GM12878 (cell line): Measurements from ENCODE around the gene CDH1. TPM values are rescaled to one million over a fixed set of nuclear protein-coding genes. Genes with fewer than 3 reads are reported as not detected.

Experiments
- BACH1 ChIP-seq: fragments of 450-650 bp; IDR thresholded peaks from 2 replicates; pipeline ENCODE4 v1.6.1; 2017; ENCODE audit warnings: mild to moderate bottlenecking, borderline replicate concordance
- BHLHE40 ChIP-seq, 2 experiments: fragments of 450-650 bp in 1 of 2; IDR thresholded peaks; 2 replicates each; pipeline ENCODE4 v1.6.1; 2011 to 2017; ENCODE audit warnings: low read depth in 2 of 2, borderline replicate concordance in 1 of 2, improper control_type of control experiment in 1 of 2, low read length in 1 of 2, mild to moderate bottlenecking in 1 of 2
- BMI1 ChIP-seq: fragments of 450-650 bp; IDR thresholded peaks from 2 replicates; pipeline ENCODE4 v1.6.1; 2016; ENCODE audit warnings: mild to moderate bottlenecking, moderate library complexity, borderline replicate concordance
- CBX5 ChIP-seq: sonication (generic); IDR thresholded peaks from 2 replicates; pipeline ENCODE4 v1.6.1; 2016; ENCODE audit warnings: low read depth, moderate library complexity, mild to moderate bottlenecking, inconsistent platforms
- CHD1 ChIP-seq: IDR thresholded peaks from 2 replicates; pipeline ENCODE4 v1.6.1; 2012; ENCODE audit warnings: low read depth, low read length, improper control_type of control experiment
- DPF2 ChIP-seq: fragments of 450-650 bp; IDR thresholded peaks from 2 replicates; pipeline ENCODE4 v1.6.1; 2017; ENCODE audit warnings: mild to moderate bottlenecking
- ESRRA ChIP-seq: IDR thresholded peaks from 2 replicates; pipeline ENCODE4 v1.6.1; 2012; ENCODE audit warnings: mild to moderate bottlenecking, low read length, improper control_type of control experiment
- KDM1A ChIP-seq: fragments of 200-600 bp; sonication (generic); IDR thresholded peaks from 2 replicates; pipeline ENCODE4 v1.6.1; 2016; ENCODE audit warnings: borderline replicate concordance
- NR2F1 ChIP-seq: fragments of 450-650 bp; conservative IDR thresholded peaks from 2 replicates; pipeline ENCODE4 v1.6.1; 2017; ENCODE audit warnings: mild to moderate bottlenecking
- RAD21 ChIP-seq: IDR thresholded peaks from 2 replicates; pipeline ENCODE4 v1.6.1; 2011; ENCODE audit warnings: mild to moderate bottlenecking, low read depth, low read length, moderate library complexity; ENCODE audit not compliant: insufficient read depth
- REST ChIP-seq: IDR thresholded peaks from 2 replicates; pipeline ENCODE4 v1.6.1; 2012; ENCODE audit warnings: mild to moderate bottlenecking, low read depth, low read length
- SIX5 ChIP-seq: IDR thresholded peaks from 2 replicates; pipeline ENCODE4 v1.6.1; 2011; ENCODE audit warnings: mild to moderate bottlenecking, low read depth, low read length, moderate library complexity; ENCODE audit not compliant: severe bottlenecking
- SMC3 ChIP-seq: IDR thresholded peaks from 2 replicates; pipeline ENCODE4 v1.6.1; 2011; ENCODE audit warnings: low read length, improper control_type of control experiment, borderline replicate concordance
- STAT1 ChIP-seq: fragments of 450-650 bp; conservative IDR thresholded peaks from 2 replicates; pipeline ENCODE4 v1.6.1; 2014; ENCODE audit warnings: antibody characterized with exemption, mild to moderate bottlenecking
- SUZ12 ChIP-seq: fragments of 200-600 bp; sonication (generic); IDR thresholded peaks from one replicate; pipeline ENCODE4 v1.6.1; 2018; ENCODE audit warnings: antibody characterized with exemption, mild to moderate bottlenecking; ENCODE audit not compliant: unreplicated experiment
- TCF3 ChIP-seq: IDR thresholded peaks from 2 replicates; pipeline ENCODE4 v1.6.1; 2012; ENCODE audit warnings: low read depth, mild to moderate bottlenecking, low read length, borderline replicate concordance; ENCODE audit not compliant: insufficient read depth
- ZNF622 ChIP-seq: fragments of 450-650 bp; IDR thresholded peaks from 2 replicates; pipeline ENCODE4 v1.6.1; 2017; ENCODE audit warnings: mild to moderate bottlenecking, inconsistent platforms
- ZNF687 ChIP-seq: fragments of 450-650 bp; IDR thresholded peaks from 2 replicates; pipeline ENCODE4 v1.6.1; 2017; ENCODE audit warnings: mild to moderate bottlenecking, moderate library complexity
- polyA plus RNA-seq, 11 experiments: library from polyadenylated mRNA; depleted of rRNA in 4 of 11; unstranded in 6 of 11; stranded (reverse) in 5 of 11; fragments of >200 nt; fragmentation: Nextera tagmentation in 4 of 11; fragmentation: Illumina TruSeq in 1 of 11; extraction: Ambion mirVana in 4 of 11; extraction: Trizol in 1 of 11; gene quantifications; 1 replicate in 1 of 11; 2 replicates in 10 of 11; pipeline versions ENCODE4 v1.2.1 to v1.2.3, GENCODE V29; 2011 to 2016; ENCODE audit warnings: inconsistent platforms in 2 of 11, missing spikeins in 2 of 11, low read depth in 1 of 11
- total RNA-seq, 4 experiments: library from RNA; depleted of rRNA in 3 of 4; stranded (reverse); fragments of >200 nt in 3 of 4; fragmentation: Illumina TruSeq in 1 of 4; extraction: Trizol in 1 of 4; gene quantifications; 2 replicates each; pipeline versions ENCODE4 v1.2.1 to v1.2.3, GENCODE V29; 2013 to 2021
- TF ChIP-seq, protein P1 (sequence below): IDR thresholded peaks from 2 replicates; pipeline ENCODE4 v1.6.1; 2011; ENCODE audit warnings: mild to moderate bottlenecking, low read depth, low read length, moderate library complexity; ENCODE audit not compliant: insufficient replicate concordance

Gene CDH1
- total and polyA plus RNA-seq, 10 of the 15 experiments (the other 5 are each of a cell fraction or from before 2014, with no cell fraction given) = 2.2 to 30.6 (median 17.7) TPM

DNA sequence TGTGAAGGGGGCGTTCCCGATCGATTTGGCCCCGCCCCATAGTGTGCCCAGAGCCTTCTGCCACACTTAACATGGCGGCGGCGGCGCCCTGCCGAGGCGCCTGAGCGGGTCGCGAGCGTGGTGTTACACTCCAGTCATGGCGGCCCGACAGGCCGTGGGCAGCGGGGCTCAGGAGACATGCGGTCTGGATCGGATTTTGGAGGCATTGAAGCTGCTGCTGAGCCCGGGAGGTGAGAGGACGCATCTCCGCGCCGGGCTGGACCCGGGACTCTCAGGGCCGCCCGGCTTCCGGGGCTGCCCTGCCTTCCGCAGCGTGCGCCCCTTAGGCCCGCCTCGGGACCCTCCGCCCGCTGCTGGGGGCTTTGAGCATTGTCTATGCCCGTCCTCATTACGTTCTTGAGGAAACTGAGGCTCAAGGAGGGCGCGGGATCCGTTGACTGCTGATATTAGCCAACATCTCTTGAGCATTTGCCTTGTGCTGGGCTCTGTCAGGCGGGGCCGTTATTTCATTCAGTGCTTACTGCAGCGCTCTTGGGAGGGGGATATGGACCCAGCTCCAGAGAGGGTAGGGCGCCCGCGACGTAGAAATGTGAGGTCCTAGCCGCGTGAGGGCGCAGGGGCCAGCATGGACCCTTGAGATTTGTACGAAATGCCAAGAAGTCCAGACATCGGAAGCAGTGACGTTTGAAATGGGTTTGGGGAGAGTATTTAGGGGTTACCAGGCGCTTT, 106.6 kb downstream of the CDH1 start, which contains the start of gene TANGO6 (continued):
- TF ChIP-seq, protein P1, sequence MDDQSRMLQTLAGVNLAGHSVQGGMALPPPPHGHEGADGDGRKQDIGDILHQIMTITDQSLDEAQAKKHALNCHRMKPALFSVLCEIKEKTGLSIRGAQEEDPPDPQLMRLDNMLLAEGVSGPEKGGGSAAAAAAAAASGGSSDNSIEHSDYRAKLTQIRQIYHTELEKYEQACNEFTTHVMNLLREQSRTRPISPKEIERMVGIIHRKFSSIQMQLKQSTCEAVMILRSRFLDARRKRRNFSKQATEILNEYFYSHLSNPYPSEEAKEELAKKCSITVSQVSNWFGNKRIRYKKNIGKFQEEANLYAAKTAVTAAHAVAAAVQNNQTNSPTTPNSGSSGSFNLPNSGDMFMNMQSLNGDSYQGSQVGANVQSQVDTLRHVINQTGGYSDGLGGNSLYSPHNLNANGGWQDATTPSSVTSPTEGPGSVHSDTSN = no peak
- TF ChIP-seq ZNF622 = no peak
- TF ChIP-seq CBX5 = no peak
- no peak for TF ChIP-seq RAD21
- TF ChIP-seq SUZ12 = no peak
- TF ChIP-seq NR2F1 = no peak; the same call in none of the 2 replicates
- 0 out of 2 replicates have a peak, but pooled peaks have one; percentile 21 for TF ChIP-seq TCF3
- peak; percentile 16; the same call in 1 of the 2 replicates for TF ChIP-seq SMC3
- no peak for TF ChIP-seq ESRRA
- TF ChIP-seq STAT1 = no peak
- no peak; the same call in 1 of the 2 replicates for TF ChIP-seq DPF2
- TF ChIP-seq SIX5 = peak; percentile 64
- peak; percentile 77 for TF ChIP-seq BACH1
- no peak for TF ChIP-seq BMI1
- TF ChIP-seq BHLHE40 (IDR thresholded peaks at IDR 0.05; ENCODE audit: borderline replicate concordance in 1 of 2, low read depth in 2 of 2, low read length in 1 of 2) = peak in 1 of 2 experiments; percentile 72; a peak in 2 of 4 replicates
- no peak for TF ChIP-seq CHD1
- TF ChIP-seq ZNF687 = no peak; the same call in 1 of the 2 replicates
- no peak for TF ChIP-seq REST
- no peak for TF ChIP-seq KDM1A
